Upper lobe of right lung (tissue), 1 donor: ENCODE measurements around the gene CACNG7. TPM values are rescaled to one million over a fixed set of nuclear protein-coding genes. Genes with fewer than 3 reads are reported as not detected.

Experiments
- ATAC-seq: fragments of 200-7000 bp; cut with Tn5 transposase; one replicate; pipeline ENCODE4 v1.9.1; 2020; ENCODE audit warnings: mild to moderate bottlenecking, moderate library complexity
- DNase-seq: peaks from one replicate; pipeline ENCODE4 v3.0.0-alpha.2; 2020
- H3K27ac ChIP-seq: fragments of 200-600 bp; one replicate; pipeline ENCODE4 v1.8.0; 2022
- H3K27me3 ChIP-seq: fragments of 200-600 bp; one replicate; pipeline ENCODE4 v1.8.0; 2022; ENCODE audit warnings: mild to moderate bottlenecking
- H3K36me3 ChIP-seq: fragments of 200-600 bp; one replicate; pipeline ENCODE4 v1.8.0; 2022
- H3K4me1 ChIP-seq: fragments of 200-600 bp; one replicate; pipeline ENCODE4 v1.8.0; 2022
- H3K4me3 ChIP-seq: fragments of 200-600 bp; one replicate; pipeline ENCODE4 v1.8.0; 2022; ENCODE audit warnings: mild to moderate bottlenecking
- H3K9me3 ChIP-seq: fragments of 200-600 bp; one replicate; pipeline ENCODE4 v1.8.0; 2022
- CTCF ChIP-seq: fragments of 200-600 bp; IDR thresholded peaks from one replicate; pipeline ENCODE4 v1.8.0; 2022; ENCODE audit warnings: antibody characterized with exemption
- intact Hi-C: fragments of 100-400 bp; cut with DNase I; formaldehyde crosslinking; loops from one replicate; pipeline ENCODE4 v1.11.0; 2022
- total RNA-seq: library from RNA; stranded (reverse); fragmentation: NEBNext Ultra II Directional; extraction: Animal tissue kit (Norgen Biotek cat#: 25700); gene quantifications from one replicate; pipeline ENCODE4 v1.2.1, GENCODE V29; 2021
- donor health status: DM: no; HTN: yes; CAD: no; lungs with severe emphysema.

Gene CACNG7
- total RNA-seq, 1 donor from 2014 or later: not detected

GRCh38 chr19:53909471-53910169 lies 542 bp downstream of the CACNG7 start:
- no peak overlapping the region for H3K27ac ChIP-seq
- DNase-seq (no peak), ATAC-seq (no peak)
- no peaks in the 10 kb centered on the region for H3K9me3 ChIP-seq
- H3K4me1 ChIP-seq: no peaks in the 10 kb centered on the region
- intact Hi-C loops: loop anchor here (10.0 kb wide), 1 partner anchor 115 kb away; no protein-coding TSS in a partner anchor
- H3K27me3 ChIP-seq: peaks cover 65% of the 10 kb centered on the region
- TF ChIP-seq CTCF: no peak
- no peak overlapping the region for H3K4me3 ChIP-seq
- no peaks in the 10 kb centered on the region for H3K36me3 ChIP-seq

- no peak overlapping the region for H3K4me3 ChIP-seq
- intact Hi-C loops: no loop called here
- H3K36me3 ChIP-seq: no peaks in the 10 kb centered on the region
- no peak for DNase-seq
- peaks cover 65% of the 10 kb centered on the region for H3K27me3 ChIP-seq
- ATAC-seq: no peak
- H3K4me1 ChIP-seq: no peaks in the 10 kb centered on the region
- no peaks in the 10 kb centered on the region for H3K9me3 ChIP-seq
- H3K27ac ChIP-seq: no peak overlapping the region
- TF ChIP-seq CTCF: no peak
Observed at GRCh38 chr19:53910170-53910518, 1.1 kb downstream of the CACNG7 start.

- H3K36me3 ChIP-seq: no peaks in the 10 kb centered on the region
- no peaks in the 10 kb centered on the region for H3K9me3 ChIP-seq
- peak; percentile 31 for ATAC-seq
- H3K4me3 ChIP-seq: no peak overlapping the region
- H3K27ac ChIP-seq: no peak overlapping the region
- no peak for DNase-seq
- H3K27me3 ChIP-seq: peaks cover 50% of the 10 kb centered on the region
- TF ChIP-seq CTCF: peak; percentile 7
- H3K4me1 ChIP-seq: no peaks in the 10 kb centered on the region
- intact Hi-C loops: no loop called here
Observed at GRCh38 chr19:53912653-53913052, 3.6 kb downstream of the CACNG7 start.

GRCh38 chr19:53915000-53915399 lies 5.9 kb downstream of the CACNG7 start:
- DNase-seq (no peak), ATAC-seq (peak; percentile 36)
- H3K9me3 ChIP-seq: no peaks in the 10 kb centered on the region
- no peaks in the 10 kb centered on the region for H3K4me1 ChIP-seq
- no peaks in the 10 kb centered on the region for H3K36me3 ChIP-seq
- TF ChIP-seq CTCF: no peak
- no peak overlapping the region for H3K27ac ChIP-seq
- H3K4me3 ChIP-seq: no peak overlapping the region
- peaks cover 29% of the 10 kb centered on the region for H3K27me3 ChIP-seq
- intact Hi-C loops: no loop called here

- Histone ChIP-seq H3K4me3 (no peak overlapping the region), H3K4me1 (no peaks in the 10 kb centered on the region), H3K27me3 (peaks cover 19% of the 10 kb centered on the region), H3K36me3 (no peaks in the 10 kb centered on the region), H3K27ac (no peak overlapping the region), H3K9me3 (no peaks in the 10 kb centered on the region)
- TF ChIP-seq CTCF: no peak
- intact Hi-C loops: no loop called here
- DNase-seq (no peak), ATAC-seq (no peak)
Observed at GRCh38 chr19:53916004-53916403, 6.9 kb downstream of the CACNG7 start.

- peaks cover 5% of the 10 kb centered on the region for H3K27me3 ChIP-seq
- ATAC-seq: no peak
- intact Hi-C loops: no loop called here
Observed at GRCh38 chr19:53917356-53917755, 8.3 kb downstream of the CACNG7 start.

More at GRCh38 chr19:53917356-53917755, 8.3 kb downstream of the CACNG7 start:
- Histone ChIP-seq H3K4me3 (no peak overlapping the region), H3K36me3 (no peaks in the 10 kb centered on the region), H3K4me1 (no peaks in the 10 kb centered on the region), H3K27ac (no peak overlapping the region), H3K9me3 (no peaks in the 10 kb centered on the region)
- no peak for TF ChIP-seq CTCF
- no peak for DNase-seq
